ENCODE results near the gene HDAC4.

HDAC4 gene

GRCh38 chr2:239124152-239124899, 276.5 kb downstream of the HDAC4 start:
- no peak overlapping the region for H3K27ac ChIP-seq (ENCODE audit: low read depth, low read length)
- H3F3A ChIP-seq (ENCODE audit: insufficient read depth): no peaks in the 10 kb centered on the region
- TF ChIP-seq, protein P1, sequence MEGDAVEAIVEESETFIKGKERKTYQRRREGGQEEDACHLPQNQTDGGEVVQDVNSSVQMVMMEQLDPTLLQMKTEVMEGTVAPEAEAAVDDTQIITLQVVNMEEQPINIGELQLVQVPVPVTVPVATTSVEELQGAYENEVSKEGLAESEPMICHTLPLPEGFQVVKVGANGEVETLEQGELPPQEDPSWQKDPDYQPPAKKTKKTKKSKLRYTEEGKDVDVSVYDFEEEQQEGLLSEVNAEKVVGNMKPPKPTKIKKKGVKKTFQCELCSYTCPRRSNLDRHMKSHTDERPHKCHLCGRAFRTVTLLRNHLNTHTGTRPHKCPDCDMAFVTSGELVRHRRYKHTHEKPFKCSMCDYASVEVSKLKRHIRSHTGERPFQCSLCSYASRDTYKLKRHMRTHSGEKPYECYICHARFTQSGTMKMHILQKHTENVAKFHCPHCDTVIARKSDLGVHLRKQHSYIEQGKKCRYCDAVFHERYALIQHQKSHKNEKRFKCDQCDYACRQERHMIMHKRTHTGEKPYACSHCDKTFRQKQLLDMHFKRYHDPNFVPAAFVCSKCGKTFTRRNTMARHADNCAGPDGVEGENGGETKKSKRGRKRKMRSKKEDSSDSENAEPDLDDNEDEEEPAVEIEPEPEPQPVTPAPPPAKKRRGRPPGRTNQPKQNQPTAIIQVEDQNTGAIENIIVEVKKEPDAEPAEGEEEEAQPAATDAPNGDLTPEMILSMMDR (IDR thresholded peaks at IDR 0.05; ENCODE audit: insufficient read depth, low read length, poor library complexity, severe bottlenecking): no peak
- TF ChIP-seq EZH2phosphoT487 (conservative IDR thresholded peaks at IDR 0.05; ENCODE audit: low read length): no peak
- H4K20me1 ChIP-seq (ENCODE audit: low read depth, low read length): no peaks in the 10 kb centered on the region
- no peaks in the 10 kb centered on the region for H3K36me3 ChIP-seq (ENCODE audit: low read length)
- no peak overlapping the region for H3K4me3 ChIP-seq (ENCODE audit: insufficient read depth, low read length, poor library complexity, severe bottlenecking)
- H3K9me2 ChIP-seq (replicated peaks; ENCODE audit: insufficient read depth, low read length): no peaks in the 10 kb centered on the region
- no peaks in the 10 kb centered on the region for H3K9me3 ChIP-seq (ENCODE audit: insufficient read depth, low read length)
- H3K27me3 ChIP-seq (ENCODE audit: low read length): no peaks in the 10 kb centered on the region
- H3K79me2 ChIP-seq (ENCODE audit: insufficient read depth, low read length): no peaks in the 10 kb centered on the region
- H3K4me2 ChIP-seq (ENCODE audit: low read depth, low read length, poor library complexity, severe bottlenecking): no peak overlapping the region
- H2AFZ ChIP-seq (ENCODE audit: low read depth, low read length, severe bottlenecking): no peak overlapping the region
- no peak overlapping the region for H3K9ac ChIP-seq (ENCODE audit: low read length)

- Histone ChIP-seq H3K9me3 (ENCODE audit: insufficient read depth, low read length) (no peaks in the 10 kb centered on the region), H4K20me1 (ENCODE audit: low read depth, low read length) (no peaks in the 10 kb centered on the region), H3K4me2 (ENCODE audit: low read depth, low read length, poor library complexity, severe bottlenecking) (no peak overlapping the region)
These were observed 278.3 kb downstream of the HDAC4 start for GRCh38 chr2:239122421-239123110.

GRCh38 chr2:239121600-239122012, 279.2 kb downstream of the HDAC4 start:
- Histone ChIP-seq H3K9ac (ENCODE audit: low read length) (no peak overlapping the region), H3K9me2 (replicated peaks; ENCODE audit: insufficient read depth, low read length) (no peaks in the 10 kb centered on the region), H3F3A (ENCODE audit: insufficient read depth) (no peaks in the 10 kb centered on the region), H4K20me1 (ENCODE audit: low read depth, low read length) (no peaks in the 10 kb centered on the region), H3K27ac (ENCODE audit: low read depth, low read length) (no peak overlapping the region), H3K4me3 (ENCODE audit: insufficient read depth, low read length, poor library complexity, severe bottlenecking) (no peak overlapping the region), H3K4me2 (ENCODE audit: low read depth, low read length, poor library complexity, severe bottlenecking) (no peak overlapping the region), H3K9me3 (ENCODE audit: insufficient read depth, low read length) (no peaks in the 10 kb centered on the region), H3K36me3 (ENCODE audit: low read length) (no peaks in the 10 kb centered on the region), H3K79me2 (ENCODE audit: insufficient read depth, low read length) (no peaks in the 10 kb centered on the region), H3K27me3 (ENCODE audit: low read length) (no peaks in the 10 kb centered on the region), H2AFZ (ENCODE audit: low read depth, low read length, severe bottlenecking) (no peak overlapping the region)
- TF ChIP-seq, protein P1 (IDR thresholded peaks at IDR 0.05; ENCODE audit: insufficient read depth, low read length, poor library complexity, severe bottlenecking): no peak
- no peak for TF ChIP-seq EZH2phosphoT487 (conservative IDR thresholded peaks at IDR 0.05; ENCODE audit: low read length)

More at GRCh38 chr2:239122421-239123110, 278.3 kb downstream of the HDAC4 start:
- Histone ChIP-seq H3K4me3 (ENCODE audit: insufficient read depth, low read length, poor library complexity, severe bottlenecking) (no peak overlapping the region), H3K27me3 (ENCODE audit: low read length) (no peaks in the 10 kb centered on the region), H3K79me2 (ENCODE audit: insufficient read depth, low read length) (no peaks in the 10 kb centered on the region), H3F3A (ENCODE audit: insufficient read depth) (no peaks in the 10 kb centered on the region), H2AFZ (ENCODE audit: low read depth, low read length, severe bottlenecking) (no peak overlapping the region), H3K9me2 (replicated peaks; ENCODE audit: insufficient read depth, low read length) (no peaks in the 10 kb centered on the region), H3K27ac (ENCODE audit: low read depth, low read length) (no peak overlapping the region), H3K36me3 (ENCODE audit: low read length) (no peaks in the 10 kb centered on the region), H3K9ac (ENCODE audit: low read length) (no peak overlapping the region)
- TF ChIP-seq EZH2phosphoT487 (conservative IDR thresholded peaks at IDR 0.05; ENCODE audit: low read length): no peak
- TF ChIP-seq, protein P1 (IDR thresholded peaks at IDR 0.05; ENCODE audit: insufficient read depth, low read length, poor library complexity, severe bottlenecking): no peak
